Measurements from ENCODE around the gene TUBB2A.
"Not testable (repeated sequence)": the region's sequence is repeated elsewhere in the genome, so short reads cannot be mapped to it uniquely, and the experiment has no call there.

Gene TUBB2A

GRCh38 chr6:3181105-3181504 is 23.8 kb upstream of the TUBB2A start:
- no peak for DNase-seq (ENCODE audit: low read depth)
- TF ChIP-seq, protein P1, sequence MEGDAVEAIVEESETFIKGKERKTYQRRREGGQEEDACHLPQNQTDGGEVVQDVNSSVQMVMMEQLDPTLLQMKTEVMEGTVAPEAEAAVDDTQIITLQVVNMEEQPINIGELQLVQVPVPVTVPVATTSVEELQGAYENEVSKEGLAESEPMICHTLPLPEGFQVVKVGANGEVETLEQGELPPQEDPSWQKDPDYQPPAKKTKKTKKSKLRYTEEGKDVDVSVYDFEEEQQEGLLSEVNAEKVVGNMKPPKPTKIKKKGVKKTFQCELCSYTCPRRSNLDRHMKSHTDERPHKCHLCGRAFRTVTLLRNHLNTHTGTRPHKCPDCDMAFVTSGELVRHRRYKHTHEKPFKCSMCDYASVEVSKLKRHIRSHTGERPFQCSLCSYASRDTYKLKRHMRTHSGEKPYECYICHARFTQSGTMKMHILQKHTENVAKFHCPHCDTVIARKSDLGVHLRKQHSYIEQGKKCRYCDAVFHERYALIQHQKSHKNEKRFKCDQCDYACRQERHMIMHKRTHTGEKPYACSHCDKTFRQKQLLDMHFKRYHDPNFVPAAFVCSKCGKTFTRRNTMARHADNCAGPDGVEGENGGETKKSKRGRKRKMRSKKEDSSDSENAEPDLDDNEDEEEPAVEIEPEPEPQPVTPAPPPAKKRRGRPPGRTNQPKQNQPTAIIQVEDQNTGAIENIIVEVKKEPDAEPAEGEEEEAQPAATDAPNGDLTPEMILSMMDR (conservative IDR thresholded peaks at IDR 0.05; ENCODE audit: low read depth, low read length): no peak
- H3K4me3 ChIP-seq (ENCODE audit: low read length): no peak overlapping the region

GRCh38 chr6:3179945-3180344 is 22.6 kb upstream of the TUBB2A start:
- DNase-seq (ENCODE audit: low read depth): not testable (repeated sequence)
- peak overlapping the region; percentile 28 for H3K4me3 ChIP-seq (ENCODE audit: low read length)

GRCh38 chr6:3178666-3179065 is 21.3 kb upstream of the TUBB2A start:
- not testable (repeated sequence) for DNase-seq (ENCODE audit: low read depth); H3K4me3 ChIP-seq (ENCODE audit: low read length)

DNA sequence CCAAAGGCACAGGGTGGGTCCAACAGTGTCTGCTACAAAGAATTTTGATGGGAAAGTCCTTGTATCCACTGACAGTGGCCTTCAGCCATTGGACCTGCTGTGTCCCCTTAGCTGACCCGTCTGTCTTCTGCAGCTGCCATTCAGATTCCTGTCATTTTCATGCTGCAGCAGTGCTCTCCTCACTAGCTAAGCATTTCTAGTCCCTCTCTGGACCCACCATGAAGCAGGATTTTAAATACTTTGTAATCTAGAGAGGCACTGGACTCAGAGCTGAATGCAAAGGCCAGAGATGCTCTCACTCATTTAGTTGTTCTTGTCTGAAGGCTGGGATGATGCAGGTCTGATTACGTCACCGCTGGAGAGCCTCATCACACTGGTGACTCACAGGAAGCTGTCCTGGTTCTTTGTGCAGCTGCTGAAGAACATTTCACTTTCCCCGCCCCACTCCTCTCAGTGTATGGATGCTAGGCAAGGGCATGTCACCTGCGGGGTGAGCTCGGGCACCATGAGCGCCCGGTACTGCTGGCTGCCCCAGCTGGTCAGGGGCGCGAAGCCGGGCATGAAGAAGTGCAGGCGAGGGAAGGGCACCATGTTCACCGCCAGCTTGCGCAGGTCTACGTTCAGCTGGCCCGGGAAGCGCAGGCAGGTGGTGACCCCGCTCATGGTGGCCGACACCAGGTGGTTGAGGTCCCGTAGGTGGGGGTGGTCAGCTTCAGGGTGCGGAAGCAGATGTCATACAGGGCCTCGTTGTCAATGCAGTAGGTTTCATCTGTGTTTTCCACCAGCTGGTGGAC is 19.4 kb upstream of the TUBB2A start:
- no peak for DNase-seq (ENCODE audit: low read depth)
- TF ChIP-seq, protein P1 (conservative IDR thresholded peaks at IDR 0.05; ENCODE audit: low read depth, low read length): no peak
- no peak overlapping the region for H3K4me3 ChIP-seq (ENCODE audit: low read length)

- TF ChIP-seq, protein P1 (conservative IDR thresholded peaks at IDR 0.05; ENCODE audit: low read depth, low read length): no peak
- no peak for DNase-seq (ENCODE audit: low read depth)
- no peak overlapping the region for H3K4me3 ChIP-seq (ENCODE audit: low read length)
These were observed 18.5 kb upstream of the TUBB2A start for GRCh38 chr6:3175715-3176402.

GRCh38 chr6:3173636-3174089 is 16.3 kb upstream of the TUBB2A start:
- DNase-seq (ENCODE audit: low read depth); H3K4me3 ChIP-seq (ENCODE audit: low read length): not testable (repeated sequence)

- H3K4me3 ChIP-seq (ENCODE audit: low read length); DNase-seq (ENCODE audit: low read depth): not testable (repeated sequence)
These were observed 15.4 kb upstream of the TUBB2A start for GRCh38 chr6:3172789-3173188.

DNA sequence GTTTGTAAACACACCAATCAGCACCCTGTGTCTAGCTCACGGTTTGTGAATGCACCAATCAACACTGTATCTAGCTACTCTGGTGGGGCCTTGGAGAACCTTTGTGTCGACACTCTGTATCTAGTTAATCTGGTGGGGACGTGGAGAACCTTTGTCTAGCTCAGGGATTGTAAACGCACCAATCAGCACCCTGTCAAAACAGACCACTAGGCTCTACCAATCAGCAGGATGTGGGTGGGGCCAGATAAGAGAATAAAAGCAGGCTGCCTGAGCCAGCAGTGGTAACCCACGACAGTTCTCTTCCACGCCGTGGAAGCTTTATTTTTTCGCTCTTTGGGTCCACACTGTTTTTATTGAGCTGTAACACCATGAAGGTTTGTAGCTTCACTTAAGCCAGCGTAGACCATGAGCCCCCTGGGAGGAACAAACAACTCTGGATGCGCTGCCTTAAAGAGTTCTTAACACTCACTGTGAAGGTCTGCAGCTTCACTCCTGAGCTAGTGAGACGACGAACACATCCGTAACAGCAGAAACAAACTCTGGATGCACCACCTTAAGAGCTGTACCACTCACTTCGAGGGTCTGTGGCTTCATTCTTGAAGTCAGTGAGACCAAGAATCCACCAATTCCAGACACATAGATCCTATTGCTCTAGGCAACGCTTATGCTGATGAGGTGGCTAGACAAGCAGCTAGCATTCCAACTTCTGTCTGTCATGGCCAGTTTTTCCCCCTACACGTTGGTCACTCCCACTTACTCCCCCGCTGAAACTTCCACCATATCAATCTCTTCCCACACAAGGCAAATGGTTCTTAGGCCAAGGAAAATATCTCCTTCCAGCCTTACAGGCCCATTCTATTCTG is 14.2 kb upstream of the TUBB2A start:
- not testable (repeated sequence) for DNase-seq (ENCODE audit: low read depth); H3K4me3 ChIP-seq (ENCODE audit: low read length)

- not testable (repeated sequence) for H3K4me3 ChIP-seq (ENCODE audit: low read length); DNase-seq (ENCODE audit: low read depth)
These were observed 13.3 kb upstream of the TUBB2A start for GRCh38 chr6:3170676-3171075.

- not testable (repeated sequence) for DNase-seq (ENCODE audit: low read depth); H3K4me3 ChIP-seq (ENCODE audit: low read length)
These were observed 10.7 kb upstream of the TUBB2A start for GRCh38 chr6:3168046-3168445.

GRCh38 chr6:3166535-3167225 is 9.3 kb upstream of the TUBB2A start:
- not testable (repeated sequence) for DNase-seq (ENCODE audit: low read depth); H3K4me3 ChIP-seq (ENCODE audit: low read length)
